ENCODE data around the gene DAGLB.

DAGLB gene

GRCh38 chr7:6419310-6419773 lies 28.4 kb downstream of the DAGLB start:
- H3K4me3 ChIP-seq (ENCODE audit: low read length in 2 of 2), result no peak overlapping the region
- H3K4me1 ChIP-seq (ENCODE audit: control insufficient read depth in 2 of 2, insufficient read depth in 2 of 2, low read length in 2 of 2), result no peaks in the 10 kb centered on the region
- H3K27me3 ChIP-seq (ENCODE audit: control insufficient read depth in 2 of 2, insufficient read depth in 2 of 2, low read length in 2 of 2), result no peaks in the 10 kb centered on the region
- no peaks in the 10 kb centered on the region for H3K9me3 ChIP-seq (ENCODE audit: control insufficient read depth in 2 of 2, low read length in 2 of 2)
- no peak overlapping the region for H3K9ac ChIP-seq (ENCODE audit: low read depth in 1 of 2, low read length in 2 of 2)
- H3K36me3 ChIP-seq (ENCODE audit: control insufficient read depth in 2 of 2, insufficient read depth in 2 of 2, low read length in 2 of 2), result peaks cover 11 to 44% of the 10 kb centered on the region in 2 donors
- no peak overlapping the region for H3K27ac ChIP-seq (ENCODE audit: low read depth in 2 of 2, low read length in 2 of 2)

DNA sequence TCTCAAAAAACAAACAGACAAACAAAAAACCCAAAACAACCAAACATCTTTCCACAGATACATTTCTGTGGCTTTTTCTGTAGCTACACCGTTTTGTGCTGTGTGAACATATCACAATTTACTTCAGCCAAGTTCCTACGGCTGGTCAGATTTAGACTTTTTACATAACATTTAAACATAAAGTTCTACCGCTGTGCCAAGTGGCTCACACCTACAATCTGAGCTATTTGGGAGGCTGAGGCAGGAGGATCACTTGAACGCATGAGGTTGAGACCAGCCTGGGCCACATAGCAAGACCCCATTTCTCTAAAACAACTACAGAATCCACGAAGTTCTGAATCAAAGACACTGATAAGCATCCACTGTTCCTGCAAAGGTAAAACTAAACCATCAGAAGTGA lies 30.3 kb downstream of the DAGLB start:
- Histone ChIP-seq H3K9me3 (ENCODE audit: control insufficient read depth in 2 of 2, low read length in 2 of 2) (no peaks in the 10 kb centered on the region), H3K4me1 (ENCODE audit: control insufficient read depth in 2 of 2, insufficient read depth in 2 of 2, low read length in 2 of 2) (no peaks in the 10 kb centered on the region), H3K9ac (ENCODE audit: low read depth in 1 of 2, low read length in 2 of 2) (no peak overlapping the region), H3K4me3 (ENCODE audit: low read length in 2 of 2) (no peak overlapping the region), H3K27me3 (ENCODE audit: control insufficient read depth in 2 of 2, insufficient read depth in 2 of 2, low read length in 2 of 2) (no peaks in the 10 kb centered on the region), H3K36me3 (ENCODE audit: control insufficient read depth in 2 of 2, insufficient read depth in 2 of 2, low read length in 2 of 2) (peaks cover 23 to 49% of the 10 kb centered on the region in 2 donors), H3K27ac (ENCODE audit: low read depth in 2 of 2, low read length in 2 of 2) (no peak overlapping the region)

GRCh38 chr7:6416516-6417145 lies 31.1 kb downstream of the DAGLB start:
- Histone ChIP-seq H3K9me3 (ENCODE audit: control insufficient read depth in 2 of 2, low read length in 2 of 2) (no peaks in the 10 kb centered on the region), H3K9ac (ENCODE audit: low read depth in 1 of 2, low read length in 2 of 2) (no peak overlapping the region), H3K4me1 (ENCODE audit: control insufficient read depth in 2 of 2, insufficient read depth in 2 of 2, low read length in 2 of 2) (no peaks in the 10 kb centered on the region), H3K27me3 (ENCODE audit: control insufficient read depth in 2 of 2, insufficient read depth in 2 of 2, low read length in 2 of 2) (no peaks in the 10 kb centered on the region), H3K36me3 (ENCODE audit: control insufficient read depth in 2 of 2, insufficient read depth in 2 of 2, low read length in 2 of 2) (peaks cover 24 to 51% of the 10 kb centered on the region in 2 donors), H3K27ac (ENCODE audit: low read depth in 2 of 2, low read length in 2 of 2) (no peak overlapping the region), H3K4me3 (ENCODE audit: low read length in 2 of 2) (no peak overlapping the region)

- no peak overlapping the region for H3K9ac ChIP-seq (ENCODE audit: low read depth in 1 of 2, low read length in 2 of 2)
- no peak overlapping the region for H3K27ac ChIP-seq (ENCODE audit: low read depth in 2 of 2, low read length in 2 of 2)
- no peaks in the 10 kb centered on the region for H3K27me3 ChIP-seq (ENCODE audit: control insufficient read depth in 2 of 2, insufficient read depth in 2 of 2, low read length in 2 of 2)
- H3K9me3 ChIP-seq (ENCODE audit: control insufficient read depth in 2 of 2, low read length in 2 of 2), result no peaks in the 10 kb centered on the region
- H3K4me3 ChIP-seq (ENCODE audit: low read length in 2 of 2), result no peak overlapping the region
- H3K36me3 ChIP-seq (ENCODE audit: control insufficient read depth in 2 of 2, insufficient read depth in 2 of 2, low read length in 2 of 2), result peaks cover 42 to 67% of the 10 kb centered on the region in 2 donors
- no peaks in the 10 kb centered on the region for H3K4me1 ChIP-seq (ENCODE audit: control insufficient read depth in 2 of 2, insufficient read depth in 2 of 2, low read length in 2 of 2)
Measured at GRCh38 chr7:6413637-6414036, 34.1 kb downstream of the DAGLB start.

DNA sequence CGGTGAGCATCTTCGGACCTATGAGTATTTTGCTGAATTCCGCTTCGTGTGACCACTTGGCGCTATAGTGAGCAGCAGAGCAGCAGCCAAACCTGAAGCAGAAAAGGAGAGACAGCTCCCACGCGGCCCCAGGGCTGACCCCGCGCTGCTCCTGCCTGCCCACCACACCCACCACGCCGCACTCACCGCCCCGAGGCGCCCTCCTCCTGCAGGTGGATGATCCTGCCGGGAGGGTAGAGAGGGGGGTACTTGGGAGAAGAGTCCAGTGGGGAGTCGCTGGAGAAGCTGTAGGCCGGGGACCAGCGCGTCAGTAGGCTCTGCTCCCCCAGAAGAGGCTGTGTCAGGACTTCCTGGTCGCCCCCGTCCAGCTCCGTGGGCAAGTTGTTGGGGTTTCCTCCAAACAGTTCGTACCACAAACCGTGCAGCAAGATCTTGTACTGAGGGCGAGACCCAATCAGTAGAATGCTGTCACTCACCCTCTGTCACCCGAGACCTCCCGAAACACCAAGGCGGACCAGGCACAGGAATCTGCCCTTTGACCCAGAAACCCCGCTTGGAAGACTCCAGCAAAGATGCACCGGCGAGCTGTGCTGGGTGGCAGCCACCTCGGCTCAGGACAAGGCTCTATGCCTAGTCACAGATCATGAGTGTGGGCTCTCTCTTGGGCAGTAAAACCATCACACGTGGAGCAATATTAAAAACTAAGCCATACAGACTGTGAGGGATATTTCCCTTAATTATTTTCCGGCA lies 37.6 kb downstream of the DAGLB start:
- no peak overlapping the region for H3K9ac ChIP-seq (ENCODE audit: low read depth in 1 of 2, low read length in 2 of 2)
- H3K4me1 ChIP-seq (ENCODE audit: control insufficient read depth in 2 of 2, insufficient read depth in 2 of 2, low read length in 2 of 2), result no peaks in the 10 kb centered on the region
- no peaks in the 10 kb centered on the region for H3K27me3 ChIP-seq (ENCODE audit: control insufficient read depth in 2 of 2, insufficient read depth in 2 of 2, low read length in 2 of 2)
- H3K36me3 ChIP-seq (ENCODE audit: control insufficient read depth in 2 of 2, insufficient read depth in 2 of 2, low read length in 2 of 2), result peaks cover 61 to 77% of the 10 kb centered on the region in 2 donors
- no peak overlapping the region for H3K4me3 ChIP-seq (ENCODE audit: low read length in 2 of 2)
- no peaks in the 10 kb centered on the region for H3K9me3 ChIP-seq (ENCODE audit: control insufficient read depth in 2 of 2, low read length in 2 of 2)
- H3K27ac ChIP-seq (ENCODE audit: low read depth in 2 of 2, low read length in 2 of 2), result no peak overlapping the region

- Histone ChIP-seq H3K4me1 (ENCODE audit: control insufficient read depth in 2 of 2, insufficient read depth in 2 of 2, low read length in 2 of 2) (no peaks in the 10 kb centered on the region), H3K9ac (ENCODE audit: low read depth in 1 of 2, low read length in 2 of 2) (no peak overlapping the region), H3K4me3 (ENCODE audit: low read length in 2 of 2) (no peak overlapping the region), H3K27me3 (ENCODE audit: control insufficient read depth in 2 of 2, insufficient read depth in 2 of 2, low read length in 2 of 2) (no peaks in the 10 kb centered on the region), H3K27ac (ENCODE audit: low read depth in 2 of 2, low read length in 2 of 2) (no peak overlapping the region), H3K36me3 (ENCODE audit: control insufficient read depth in 2 of 2, insufficient read depth in 2 of 2, low read length in 2 of 2) (peaks cover 63 to 78% of the 10 kb centered on the region in 2 donors), H3K9me3 (ENCODE audit: control insufficient read depth in 2 of 2, low read length in 2 of 2) (no peaks in the 10 kb centered on the region)
Measured at GRCh38 chr7:6409091-6409490, 38.7 kb downstream of the DAGLB start.

DNA sequence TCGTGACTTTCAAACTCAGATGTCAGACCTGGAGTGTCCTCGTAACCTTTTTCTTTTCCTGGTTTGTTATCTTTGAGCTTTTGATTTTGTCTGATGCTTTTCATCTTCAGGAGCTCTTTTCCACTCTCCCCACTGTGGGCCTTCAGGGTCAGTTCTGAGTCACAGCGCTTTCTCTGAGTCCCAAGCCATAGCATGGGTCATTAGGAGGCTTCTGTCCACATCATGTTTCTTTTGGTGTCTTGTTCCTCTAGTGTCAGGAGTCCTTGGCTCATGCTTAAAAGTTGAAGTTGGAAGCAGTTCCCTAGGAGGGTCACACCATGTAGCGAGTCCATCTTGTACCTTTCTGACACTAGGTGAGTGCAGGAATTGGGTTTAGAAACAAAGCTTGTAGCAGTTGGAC lies 40.3 kb downstream of the DAGLB start:
- Histone ChIP-seq H3K4me1 (ENCODE audit: control insufficient read depth in 2 of 2, insufficient read depth in 2 of 2, low read length in 2 of 2) (no peaks in the 10 kb centered on the region), H3K27ac (ENCODE audit: low read depth in 2 of 2, low read length in 2 of 2) (no peak overlapping the region), H3K9ac (ENCODE audit: low read depth in 1 of 2, low read length in 2 of 2) (no peak overlapping the region), H3K36me3 (ENCODE audit: control insufficient read depth in 2 of 2, insufficient read depth in 2 of 2, low read length in 2 of 2) (peaks cover 62 to 82% of the 10 kb centered on the region in 2 donors), H3K4me3 (ENCODE audit: low read length in 2 of 2) (no peak overlapping the region), H3K9me3 (ENCODE audit: control insufficient read depth in 2 of 2, low read length in 2 of 2) (no peaks in the 10 kb centered on the region), H3K27me3 (ENCODE audit: control insufficient read depth in 2 of 2, insufficient read depth in 2 of 2, low read length in 2 of 2) (no peaks in the 10 kb centered on the region)

GRCh38 chr7:6406121-6406520 lies 41.6 kb downstream of the DAGLB start:
- H3K27me3 ChIP-seq (ENCODE audit: control insufficient read depth in 2 of 2, insufficient read depth in 2 of 2, low read length in 2 of 2), result no peaks in the 10 kb centered on the region
- peaks cover 67 to 83% of the 10 kb centered on the region in 2 donors for H3K36me3 ChIP-seq (ENCODE audit: control insufficient read depth in 2 of 2, insufficient read depth in 2 of 2, low read length in 2 of 2)
- H3K4me3 ChIP-seq (ENCODE audit: low read length in 2 of 2), result no peak overlapping the region
- no peak overlapping the region for H3K27ac ChIP-seq (ENCODE audit: low read depth in 2 of 2, low read length in 2 of 2)
- no peaks in the 10 kb centered on the region for H3K4me1 ChIP-seq (ENCODE audit: control insufficient read depth in 2 of 2, insufficient read depth in 2 of 2, low read length in 2 of 2)
- no peaks in the 10 kb centered on the region for H3K9me3 ChIP-seq (ENCODE audit: control insufficient read depth in 2 of 2, low read length in 2 of 2)
- no peak overlapping the region for H3K9ac ChIP-seq (ENCODE audit: low read depth in 1 of 2, low read length in 2 of 2)

- Histone ChIP-seq H3K27ac (ENCODE audit: low read depth in 2 of 2, low read length in 2 of 2) (no peak overlapping the region), H3K27me3 (ENCODE audit: control insufficient read depth in 2 of 2, insufficient read depth in 2 of 2, low read length in 2 of 2) (no peaks in the 10 kb centered on the region), H3K4me3 (ENCODE audit: low read length in 2 of 2) (no peak overlapping the region), H3K36me3 (ENCODE audit: control insufficient read depth in 2 of 2, insufficient read depth in 2 of 2, low read length in 2 of 2) (peaks cover 57 to 77% of the 10 kb centered on the region in 2 donors), H3K9ac (ENCODE audit: low read depth in 1 of 2, low read length in 2 of 2) (no peak overlapping the region), H3K4me1 (ENCODE audit: control insufficient read depth in 2 of 2, insufficient read depth in 2 of 2, low read length in 2 of 2) (peaks cover 0 to 1% of the 10 kb centered on the region in 2 donors), H3K9me3 (ENCODE audit: control insufficient read depth in 2 of 2, low read length in 2 of 2) (no peaks in the 10 kb centered on the region)
Measured at GRCh38 chr7:6403907-6404306, 43.8 kb downstream of the DAGLB start.

- Histone ChIP-seq H3K4me3 (ENCODE audit: low read length in 2 of 2) (no peak overlapping the region), H3K36me3 (ENCODE audit: control insufficient read depth in 2 of 2, insufficient read depth in 2 of 2, low read length in 2 of 2) (peaks cover 52 to 73% of the 10 kb centered on the region in 2 donors), H3K27me3 (ENCODE audit: control insufficient read depth in 2 of 2, insufficient read depth in 2 of 2, low read length in 2 of 2) (no peaks in the 10 kb centered on the region), H3K9ac (ENCODE audit: low read depth in 1 of 2, low read length in 2 of 2) (no peak overlapping the region), H3K27ac (ENCODE audit: low read depth in 2 of 2, low read length in 2 of 2) (no peak overlapping the region), H3K4me1 (ENCODE audit: control insufficient read depth in 2 of 2, insufficient read depth in 2 of 2, low read length in 2 of 2) (peaks cover 2 to 4% of the 10 kb centered on the region in 2 donors), H3K9me3 (ENCODE audit: control insufficient read depth in 2 of 2, low read length in 2 of 2) (no peaks in the 10 kb centered on the region)
Measured at GRCh38 chr7:6402741-6403140, 45.0 kb downstream of the DAGLB start.
